ENCODE data around the gene CSTA.
"Not testable (repeated sequence)": the region's sequence is repeated elsewhere in the genome, so short reads cannot be mapped to it uniquely, and the experiment has no call there.

CSTA gene

DNA sequence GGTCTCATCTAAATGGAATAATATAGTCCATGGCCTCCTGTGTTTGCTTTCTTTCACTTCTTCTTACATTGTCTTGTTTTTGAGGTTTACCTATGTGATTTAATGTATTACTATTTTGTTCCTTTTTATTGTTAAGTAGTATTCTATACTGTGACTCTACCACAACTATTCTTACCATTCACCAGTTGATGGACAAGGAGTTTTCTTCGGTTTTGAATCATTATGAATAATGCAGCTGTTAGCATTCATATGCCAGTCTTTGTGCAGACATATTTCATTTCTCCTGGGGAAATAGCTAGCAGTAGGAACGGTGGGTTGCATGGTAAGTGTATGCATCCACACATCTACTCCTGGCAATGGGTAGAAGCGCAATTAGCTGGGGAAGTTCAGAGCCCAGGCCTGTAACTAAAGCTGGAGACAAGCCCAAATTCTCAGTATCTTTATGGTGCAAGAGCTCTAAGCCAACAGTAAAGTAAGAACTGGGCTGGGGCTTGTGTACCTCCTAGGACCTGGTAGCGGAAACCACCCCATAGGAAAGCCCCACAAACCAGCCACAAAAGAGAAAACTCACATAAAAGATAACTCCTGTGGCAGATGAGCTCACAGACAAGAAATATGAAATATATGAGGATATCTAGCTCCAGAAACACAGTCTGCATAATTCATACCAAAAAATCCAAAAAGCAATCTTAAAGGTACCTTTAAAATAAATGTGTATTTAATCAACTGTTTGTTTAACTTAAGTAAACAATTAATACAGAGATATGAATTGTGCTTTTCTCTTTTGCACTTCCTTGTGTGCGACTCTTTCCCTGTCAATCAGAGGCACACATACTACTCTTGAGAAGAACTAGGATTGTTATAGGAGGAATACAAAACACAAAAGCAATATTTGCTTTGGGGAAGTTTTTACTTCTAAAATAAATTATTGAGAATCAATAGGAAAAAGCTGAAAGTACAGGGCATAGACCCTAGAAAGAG lies 2.7 kb upstream of the CSTA start:
- no peak for DNase-seq (ENCODE audit: low read depth in 1 of 2, low spot score in 1 of 2)

DNA sequence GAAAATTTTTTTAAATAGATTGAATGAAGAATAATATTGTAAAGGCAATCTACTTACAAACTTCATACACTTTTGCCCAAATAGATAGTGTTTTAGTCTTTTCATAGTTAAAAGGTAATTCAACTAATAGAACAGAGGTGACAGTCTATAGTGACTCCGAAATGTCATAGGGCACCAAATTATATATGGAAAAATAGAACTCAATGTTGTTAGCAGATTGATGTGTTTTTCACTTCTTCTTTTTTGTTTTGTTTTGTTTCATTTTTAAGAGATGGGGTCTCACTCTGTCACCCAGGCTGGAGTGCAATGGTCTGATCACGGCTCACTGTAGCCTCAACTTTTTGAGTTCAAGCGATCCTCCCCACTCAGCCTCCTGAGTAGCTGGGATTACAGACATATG lies 721 bp downstream of the CSTA start:
- DNase-seq (ENCODE audit: low read depth in 1 of 2, low spot score in 1 of 2) = no peak

DNA sequence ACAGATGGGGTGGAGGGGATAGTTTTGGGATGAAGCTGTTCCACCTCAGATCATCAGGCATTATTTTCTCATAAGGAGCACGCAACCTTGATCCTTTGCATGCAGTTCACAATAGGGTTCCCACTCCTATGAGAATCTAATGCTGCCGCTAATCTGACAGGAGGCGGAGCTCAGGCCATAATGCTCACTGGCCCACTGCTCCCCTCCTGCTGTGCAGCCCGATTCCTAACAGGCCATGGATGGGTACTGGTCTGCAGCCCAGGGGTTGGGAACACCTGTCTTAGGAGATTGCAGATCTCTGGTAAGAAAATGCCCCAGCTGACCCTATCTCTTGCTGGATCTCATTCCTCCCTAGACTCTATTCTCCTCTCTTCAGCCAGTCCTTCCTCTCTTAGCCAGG lies 6.8 kb downstream of the CSTA start:
- no peak for DNase-seq (ENCODE audit: low read depth in 1 of 2, low spot score in 1 of 2)

DNA sequence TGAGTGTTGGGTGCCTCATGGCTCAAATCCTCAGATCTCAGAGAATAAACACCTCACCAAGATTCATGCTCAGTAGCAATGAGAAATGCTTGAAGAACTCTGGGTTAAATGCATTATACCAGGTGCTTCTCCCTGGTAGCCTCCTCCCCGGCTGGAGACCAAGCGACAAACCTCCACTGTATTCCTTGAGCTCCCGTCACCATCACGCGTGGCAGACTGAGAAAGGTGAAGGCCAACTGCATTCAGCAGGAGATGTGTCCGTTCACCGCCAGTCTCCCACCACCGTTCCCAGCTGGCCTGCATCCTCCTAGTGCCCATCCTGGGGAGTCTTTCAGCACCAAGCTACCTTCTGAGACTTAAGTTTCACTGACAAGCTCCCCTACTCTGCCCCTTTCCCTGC lies 7.5 kb downstream of the CSTA start:
- no peak for DNase-seq (ENCODE audit: low read depth in 1 of 2, low spot score in 1 of 2)

DNA sequence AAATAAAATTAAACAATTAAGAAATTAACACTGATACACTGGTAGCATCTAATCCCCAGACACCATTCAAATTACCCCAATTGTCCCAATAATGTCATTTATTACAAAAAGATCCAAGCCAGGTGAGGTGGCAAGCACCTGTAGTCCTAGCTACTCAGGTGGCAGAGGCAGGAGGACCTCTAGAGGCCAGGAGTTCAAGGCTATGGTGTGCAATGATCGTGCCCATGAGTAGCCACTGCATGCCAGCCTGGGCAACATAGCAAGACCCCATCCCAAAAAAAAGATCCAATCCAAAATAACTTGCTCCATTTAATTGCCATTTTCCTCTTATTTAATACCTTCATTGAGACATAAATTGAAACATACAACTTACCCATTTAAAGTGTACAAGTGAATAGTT lies 17.8 kb downstream of the CSTA start:
- DNase-seq (ENCODE audit: low read depth in 1 of 2, low spot score in 1 of 2) = no peak

DNA sequence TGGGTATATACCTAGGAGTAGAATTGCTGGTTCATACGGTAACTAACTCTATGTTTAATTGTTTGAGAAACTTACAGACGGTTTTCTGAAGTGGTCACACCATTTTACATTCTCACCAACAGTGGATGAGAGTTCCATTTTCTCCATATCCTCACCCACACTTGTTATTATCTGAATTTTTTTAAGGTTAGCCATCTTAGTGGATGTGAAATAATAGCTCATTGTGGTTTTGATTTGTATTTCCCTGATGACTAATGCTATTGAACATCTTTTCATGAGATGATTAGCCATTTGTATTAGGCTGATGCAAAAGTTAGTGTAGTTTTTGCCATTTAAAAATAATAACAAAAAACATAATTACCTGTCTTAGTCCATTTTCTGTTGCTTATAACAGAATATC lies 18.6 kb downstream of the CSTA start:
- DNase-seq (ENCODE audit: low read depth in 1 of 2, low spot score in 1 of 2) = no peak

DNA sequence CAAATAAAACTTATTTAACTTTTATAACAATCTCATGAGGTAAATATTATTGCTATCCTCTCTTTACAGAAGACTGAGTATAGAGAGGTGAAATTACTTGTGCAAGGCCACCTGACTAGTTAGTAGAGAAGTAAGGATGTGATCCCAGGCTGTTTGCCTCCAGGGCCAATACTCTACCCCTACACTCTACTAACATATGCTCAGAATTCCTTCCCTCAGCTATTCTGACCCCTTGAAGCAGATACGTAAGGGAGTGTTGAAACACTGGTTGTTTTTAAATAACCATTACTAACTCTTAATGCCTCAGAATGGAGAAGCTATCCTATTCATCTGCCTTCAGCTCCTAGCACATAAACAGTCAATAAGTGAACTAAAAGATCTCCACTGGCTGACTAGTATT lies 24.1 kb downstream of the CSTA start:
- no peak for DNase-seq (ENCODE audit: low read depth in 1 of 2, low spot score in 1 of 2)

DNA sequence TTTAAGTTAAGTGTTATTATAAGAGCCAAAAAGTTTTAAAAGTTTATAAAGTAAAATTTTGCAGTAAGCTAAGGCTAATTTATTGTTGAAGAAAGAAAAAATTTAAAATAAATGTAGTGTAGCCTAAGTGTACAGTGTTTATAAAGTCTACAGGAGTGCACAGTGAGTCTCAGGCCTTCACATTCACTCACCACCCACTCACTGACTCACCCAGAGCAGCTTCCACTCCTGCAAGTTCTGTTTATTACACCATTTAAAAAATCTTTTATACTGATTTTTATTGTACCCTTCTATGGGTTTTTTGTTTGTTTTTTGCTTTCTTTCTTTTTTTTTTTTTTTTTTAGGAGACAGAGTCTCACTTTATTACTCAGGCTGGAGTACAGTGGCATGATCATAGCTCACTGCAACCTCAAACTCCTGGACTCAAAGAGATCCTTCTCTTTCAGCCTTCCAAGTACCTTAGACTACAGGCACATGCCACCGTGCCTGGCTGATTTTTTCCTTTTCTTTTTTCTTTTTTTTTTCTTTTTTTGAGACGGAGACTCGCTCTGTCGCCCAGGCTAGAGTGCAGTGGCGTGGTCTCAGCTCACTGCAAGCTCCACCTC lies 25.9 kb downstream of the CSTA start:
- DNase-seq (ENCODE audit: low read depth in 1 of 2, low spot score in 1 of 2) = no peak

DNA sequence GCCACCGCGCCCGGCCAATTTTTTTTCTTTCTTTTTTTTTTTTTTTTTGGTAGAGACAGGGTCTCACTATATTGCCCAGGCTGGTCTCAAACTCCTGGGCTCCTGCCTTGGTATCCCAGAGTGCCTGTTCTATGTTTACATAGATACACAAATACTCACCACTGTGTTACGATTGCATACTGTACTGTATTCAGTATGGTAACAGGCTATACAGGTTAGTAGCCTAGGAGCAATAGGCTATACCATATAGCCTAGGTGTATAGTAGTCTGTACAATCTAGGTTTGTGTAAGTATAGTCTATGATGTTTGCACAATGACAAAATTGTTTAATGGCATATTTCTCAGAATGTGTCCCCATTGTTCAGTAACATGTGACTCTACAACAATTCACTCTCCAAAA lies 26.6 kb downstream of the CSTA start:
- no peak for DNase-seq (ENCODE audit: low read depth in 1 of 2, low spot score in 1 of 2)

DNA sequence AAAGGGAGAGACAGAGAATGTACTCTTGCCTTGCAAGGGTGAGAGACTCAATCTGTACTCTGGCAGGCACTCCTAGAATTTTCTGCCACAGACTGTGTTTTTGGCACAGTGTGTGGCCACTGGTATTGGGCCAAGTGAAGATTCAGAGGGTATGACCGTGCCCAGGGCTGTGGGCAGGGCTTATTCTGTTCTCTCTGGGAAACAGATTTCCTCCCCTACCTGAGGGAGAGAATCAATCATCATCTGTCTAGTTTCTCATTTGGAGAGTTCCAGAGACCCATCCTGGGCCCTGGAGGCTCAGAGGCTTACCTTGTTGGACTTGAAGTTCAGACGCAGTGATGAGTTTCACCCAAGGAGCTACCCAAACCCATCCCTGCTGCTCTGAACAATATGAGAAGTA lies 28.2 kb downstream of the CSTA start:
- DNase-seq (ENCODE audit: low read depth in 1 of 2, low spot score in 1 of 2) = no peak

DNA sequence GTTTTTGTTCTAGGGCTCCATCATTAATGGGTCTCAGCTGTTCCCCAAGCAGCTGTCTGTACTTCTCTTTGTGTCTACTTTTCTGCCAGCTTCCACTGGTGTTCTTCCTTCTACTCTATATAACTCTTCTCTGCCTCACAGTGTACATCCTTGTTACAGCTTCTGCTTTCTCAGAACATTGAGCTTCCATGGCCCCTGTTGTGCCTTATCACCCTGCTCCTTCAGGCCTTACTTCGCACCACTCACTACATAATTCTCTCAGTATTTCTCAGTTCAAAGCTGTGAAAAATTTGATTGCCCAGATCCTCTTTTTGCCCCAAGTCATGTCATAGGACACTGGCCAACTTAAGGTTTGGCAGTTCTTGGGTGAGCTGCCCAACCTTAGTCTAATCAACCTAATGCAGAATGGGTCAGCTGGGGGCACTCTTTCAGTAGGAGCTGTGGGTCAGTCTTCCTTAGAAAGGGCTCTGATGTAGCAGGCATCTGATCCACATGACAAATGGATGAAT lies 28.9 kb downstream of the CSTA start:
- no peak for DNase-seq (ENCODE audit: low read depth in 1 of 2, low spot score in 1 of 2)

DNA sequence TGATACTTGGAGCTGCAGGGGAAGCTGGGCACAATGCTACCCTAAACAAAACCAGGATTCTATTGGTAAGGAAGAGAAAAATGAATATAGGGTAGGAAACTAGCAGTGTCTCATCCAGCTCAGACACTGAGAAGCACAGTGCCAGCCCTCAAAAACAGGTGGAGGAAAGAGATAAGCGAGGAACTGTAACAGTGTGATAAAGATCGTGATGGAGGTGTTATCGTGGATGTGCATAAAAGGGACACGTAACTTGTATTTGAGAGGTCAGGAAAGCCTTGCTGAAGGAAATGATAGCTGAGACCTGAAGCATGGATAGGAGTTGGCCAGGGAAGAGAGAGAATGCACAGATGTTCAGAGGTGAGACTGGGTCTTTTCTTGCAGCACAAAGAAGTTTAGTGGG lies 30.6 kb downstream of the CSTA start:
- DNase-seq (ENCODE audit: low read depth in 1 of 2, low spot score in 1 of 2) = no peak

DNA sequence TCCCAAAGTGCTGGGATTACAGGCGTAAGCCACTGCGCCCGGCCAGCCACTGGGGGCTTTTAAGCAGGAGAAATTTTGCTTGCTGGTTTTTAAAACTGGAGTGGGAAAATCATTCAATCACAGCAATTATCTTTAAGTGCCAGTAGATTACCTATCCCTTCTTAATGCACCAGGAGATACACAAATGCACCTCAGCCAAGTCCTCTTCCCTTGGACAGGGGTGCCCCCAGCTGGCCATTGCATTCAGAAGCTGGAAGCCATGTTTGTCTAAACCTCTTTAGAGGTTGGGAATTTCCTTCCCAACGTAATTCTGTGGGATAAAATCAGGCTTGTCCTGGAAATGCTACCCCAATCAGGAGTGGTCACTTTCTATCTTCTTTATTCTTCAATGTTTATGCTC lies 31.4 kb downstream of the CSTA start:
- DNase-seq (ENCODE audit: low read depth in 1 of 2, low spot score in 1 of 2) = no peak

DNA sequence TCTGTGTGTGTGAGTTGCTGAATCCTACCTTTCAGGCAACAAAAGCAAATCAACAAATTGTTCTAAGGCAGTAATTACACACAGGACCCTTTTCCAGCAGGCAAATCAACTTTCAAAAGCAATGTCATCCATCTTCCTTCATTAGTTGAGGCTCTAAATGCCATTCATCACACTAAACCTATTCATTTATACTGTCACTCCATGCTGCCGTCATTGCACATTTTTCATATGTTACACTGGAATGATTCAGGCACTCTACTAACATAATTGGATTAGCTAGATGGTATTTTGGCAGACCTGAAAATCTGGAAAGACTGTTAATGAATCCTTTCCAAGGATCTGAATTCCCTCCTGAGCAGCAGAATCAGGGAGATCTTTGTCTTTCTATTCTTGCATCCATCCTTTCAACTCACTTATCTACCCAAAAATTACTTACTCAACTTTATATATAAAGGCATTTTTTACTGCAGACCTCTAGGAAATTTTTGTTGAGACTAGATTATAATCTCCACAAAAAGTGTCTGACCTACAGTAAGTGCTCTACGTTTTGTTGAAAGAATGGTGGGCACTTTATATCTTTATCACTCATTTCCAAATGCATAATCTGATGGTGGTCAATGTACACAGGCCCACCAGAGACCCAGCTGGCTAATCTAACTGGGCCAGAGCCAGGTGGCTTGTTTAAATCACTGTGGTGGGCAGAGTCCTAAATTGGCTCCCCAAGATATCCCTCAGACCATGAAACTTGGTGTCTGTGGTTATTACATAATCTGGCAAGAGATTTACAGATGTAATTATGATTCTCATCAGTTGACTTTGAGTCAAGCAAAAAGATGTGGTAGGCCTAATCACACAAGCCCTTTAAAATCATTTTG lies 33.0 kb downstream of the CSTA start:
- no peak for DNase-seq (ENCODE audit: low read depth in 1 of 2, low spot score in 1 of 2)

DNA sequence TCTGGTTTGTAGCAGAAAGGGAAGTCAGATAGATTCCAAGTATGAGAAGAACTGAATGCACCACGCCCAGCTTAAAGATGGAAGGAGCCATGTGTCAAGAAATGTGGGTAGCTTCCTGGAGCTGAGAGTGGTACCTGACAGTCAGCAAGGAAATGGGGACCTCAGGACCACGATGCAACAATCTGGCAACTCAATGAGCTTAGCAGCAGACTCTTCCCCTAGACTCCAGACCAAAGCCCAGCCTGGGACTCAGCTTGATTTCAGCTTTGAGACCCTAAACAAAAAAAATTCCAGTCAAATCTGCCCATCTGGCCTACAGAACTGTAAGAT lies 33.6 kb downstream of the CSTA start:
- DNase-seq (ENCODE audit: low read depth in 1 of 2, low spot score in 1 of 2) = no peak

DNA sequence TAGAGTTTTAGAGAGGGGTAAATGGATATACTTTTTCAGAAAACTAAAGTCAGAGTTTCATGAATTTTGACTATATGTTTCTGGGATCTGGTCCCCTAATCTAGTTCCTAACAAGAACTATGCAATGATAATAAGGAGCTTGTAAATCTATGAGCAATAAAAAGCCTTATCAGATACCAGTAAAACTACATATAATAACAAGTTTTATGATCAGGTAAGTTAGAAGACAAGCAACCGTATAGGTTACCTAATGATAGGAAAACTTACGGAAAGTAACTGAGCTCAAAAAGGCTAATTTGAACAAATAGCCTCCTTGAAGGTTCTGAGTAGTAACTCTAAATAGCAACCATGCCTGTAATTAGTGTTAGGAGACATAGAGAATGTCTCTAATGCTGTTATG lies 37.0 kb downstream of the CSTA start:
- no peak for DNase-seq (ENCODE audit: low read depth in 1 of 2, low spot score in 1 of 2)

DNA sequence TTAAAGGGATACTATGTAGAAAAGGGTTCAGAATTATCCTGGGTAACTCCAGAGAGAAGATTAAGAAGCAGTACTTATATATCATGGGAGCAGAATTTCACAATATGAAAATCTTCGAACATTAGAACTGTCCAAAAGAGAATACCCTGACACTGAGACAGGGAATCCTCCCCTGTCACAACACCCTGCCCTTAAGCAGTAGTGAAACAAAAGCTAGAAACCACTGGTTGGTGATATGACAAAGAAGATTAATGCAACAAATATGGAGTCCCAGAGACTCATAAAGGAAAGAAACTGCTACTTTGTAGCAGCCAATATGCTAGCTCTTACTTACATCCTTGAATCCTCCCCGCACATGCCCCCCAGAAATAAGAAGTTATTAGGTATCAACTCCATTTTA lies 39.4 kb downstream of the CSTA start:
- DNase-seq (ENCODE audit: low read depth in 1 of 2, low spot score in 1 of 2) = no peak

DNA sequence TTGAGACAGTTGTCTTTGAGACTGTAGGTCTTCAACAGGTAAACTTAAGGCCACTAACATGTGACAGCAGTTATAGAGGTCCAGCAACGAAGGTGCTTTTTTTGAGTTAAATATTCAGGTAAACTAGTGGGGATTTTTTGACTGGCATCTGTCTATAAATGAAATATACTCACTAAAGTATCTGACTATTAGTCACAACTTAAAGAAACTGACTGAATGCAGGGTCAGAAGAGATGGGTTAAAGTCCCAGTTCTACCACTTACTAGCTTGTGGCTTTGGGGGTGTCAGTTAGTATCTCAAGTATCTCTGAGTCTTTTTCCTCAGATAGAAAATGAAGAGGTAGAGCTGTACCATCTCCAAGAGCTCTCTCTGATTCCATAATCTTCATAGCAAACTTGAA lies 40.0 kb downstream of the CSTA start:
- no peak for DNase-seq (ENCODE audit: low read depth in 1 of 2, low spot score in 1 of 2)

DNA sequence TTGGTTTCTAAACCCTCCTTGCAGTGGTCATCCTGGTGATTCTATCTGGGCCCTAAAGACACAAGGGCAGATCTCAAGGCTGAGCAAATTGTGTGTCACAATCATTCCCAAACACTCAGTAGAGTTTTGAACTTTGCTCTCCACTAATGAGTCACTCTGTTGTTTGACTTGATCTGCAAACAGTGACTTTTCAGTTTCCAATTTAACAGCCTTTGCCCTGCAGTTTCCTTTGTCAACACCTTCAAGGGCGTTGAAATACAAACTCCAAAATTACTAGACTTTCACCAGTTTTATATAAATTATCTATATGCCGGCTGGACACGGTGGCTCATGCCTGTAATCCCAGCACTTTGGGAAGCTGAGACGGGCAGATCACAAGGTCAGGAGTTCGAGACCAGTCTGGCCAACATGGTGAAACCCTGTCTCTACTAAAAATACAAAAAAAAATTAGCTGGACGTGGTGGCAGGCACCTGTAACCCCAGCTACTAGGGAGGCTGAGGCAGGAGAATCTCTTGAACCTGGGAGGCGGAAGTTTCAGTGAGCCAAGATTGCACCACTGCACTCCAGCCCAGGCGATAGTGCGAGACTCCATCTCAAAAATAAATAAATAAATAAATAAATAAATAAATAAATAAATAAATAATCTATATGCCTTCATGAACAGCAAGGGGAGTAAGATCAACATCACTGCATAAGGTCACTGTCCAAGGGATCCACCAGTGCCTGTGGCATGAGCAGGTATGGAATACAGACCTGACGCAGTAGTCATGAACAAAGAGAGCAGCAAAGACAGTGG lies 40.7 kb downstream of the CSTA start:
- DNase-seq (ENCODE audit: low read depth in 1 of 2, low spot score in 1 of 2) = not testable (repeated sequence)

DNA sequence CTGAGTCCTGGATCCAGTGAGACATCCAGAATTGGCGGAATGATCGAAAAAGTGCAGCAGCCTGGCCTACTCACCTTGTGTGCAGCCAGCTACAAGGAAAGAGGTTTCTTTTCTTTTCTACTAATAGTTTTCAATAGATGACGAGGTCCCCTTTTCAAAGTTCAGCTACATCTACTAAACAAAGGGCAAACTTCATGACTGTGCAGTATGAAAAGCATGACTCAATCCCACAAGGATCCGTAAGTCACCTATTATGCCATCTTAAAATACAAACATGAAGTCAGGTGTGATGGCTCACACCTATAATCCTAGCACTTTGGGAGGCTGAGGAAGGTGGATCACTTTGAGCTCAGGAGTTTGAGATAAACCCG lies 41.3 kb downstream of the CSTA start:
- no peak for DNase-seq (ENCODE audit: low read depth in 1 of 2, low spot score in 1 of 2)

DNA sequence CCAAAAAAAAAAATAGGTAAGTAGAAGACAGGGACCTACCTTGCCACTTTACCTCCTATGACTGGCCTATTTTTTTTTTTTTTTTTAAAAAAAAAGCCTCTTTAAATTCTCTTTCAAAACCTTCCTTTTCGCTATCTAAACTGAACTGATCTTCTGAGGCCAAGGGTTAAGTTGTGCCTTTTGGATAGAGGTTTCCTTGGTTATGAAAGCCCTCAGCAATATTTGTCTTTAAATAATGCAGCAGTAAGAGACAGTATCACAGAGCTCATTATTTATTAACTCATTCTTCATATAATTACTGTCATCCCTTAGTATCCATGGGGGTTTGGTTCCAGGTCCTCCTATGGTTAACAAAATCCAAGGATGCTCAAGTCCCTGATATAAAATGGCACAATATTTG lies 49.0 kb downstream of the CSTA start:
- no peak for DNase-seq (ENCODE audit: low read depth in 1 of 2, low spot score in 1 of 2)
